ENCODE measurements around the gene MARS1.
"Not testable (repeated sequence)": the region's sequence is repeated elsewhere in the genome, so short reads cannot be mapped to it uniquely, and the experiment has no call there.

Gene MARS1

GRCh38 chr12:57495051-57495701 lies 7.3 kb downstream of the MARS1 start:
- not testable (repeated sequence) for H3K27me3 ChIP-seq (ENCODE audit: insufficient read depth, low read length); H3K9me3 ChIP-seq (ENCODE audit: low read length); H3K4me1 ChIP-seq (ENCODE audit: insufficient read depth, low read length); H3K4me3 ChIP-seq (ENCODE audit: low read length); H2AFZ ChIP-seq (ENCODE audit: low read depth, low read length)
- peaks cover 62% of the 10 kb centered on the region for H3K36me3 ChIP-seq (ENCODE audit: insufficient read depth, low read length)

DNA sequence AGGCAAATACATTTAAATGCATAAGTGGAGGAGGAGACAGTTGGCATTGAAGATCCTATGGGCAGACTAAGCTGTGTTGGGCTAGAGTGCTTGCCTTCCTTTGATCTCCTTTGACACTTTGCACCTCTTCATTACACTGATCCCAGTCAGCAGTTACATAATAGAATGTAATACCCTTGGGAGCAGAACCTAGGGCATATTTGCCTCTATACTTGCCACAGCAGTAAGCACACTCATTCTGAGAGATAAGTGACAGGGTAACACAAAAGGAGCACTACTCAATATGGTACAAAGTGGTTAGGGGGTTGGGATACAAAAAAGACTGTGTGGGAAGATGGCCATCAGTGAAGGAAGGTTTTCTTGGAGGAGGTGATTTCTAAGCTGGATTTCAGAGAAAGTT lies 9.0 kb downstream of the MARS1 start:
- peaks cover 60% of the 10 kb centered on the region for H3K36me3 ChIP-seq (ENCODE audit: insufficient read depth, low read length)
- no peaks in the 10 kb centered on the region for H3K27me3 ChIP-seq (ENCODE audit: insufficient read depth, low read length)
- no peaks in the 10 kb centered on the region for H3K4me1 ChIP-seq (ENCODE audit: insufficient read depth, low read length)
- H3K9me3 ChIP-seq (ENCODE audit: low read length): peaks cover 7% of the 10 kb centered on the region
- no peak overlapping the region for H2AFZ ChIP-seq (ENCODE audit: low read depth, low read length)
- no peak overlapping the region for H3K4me3 ChIP-seq (ENCODE audit: low read length)

DNA sequence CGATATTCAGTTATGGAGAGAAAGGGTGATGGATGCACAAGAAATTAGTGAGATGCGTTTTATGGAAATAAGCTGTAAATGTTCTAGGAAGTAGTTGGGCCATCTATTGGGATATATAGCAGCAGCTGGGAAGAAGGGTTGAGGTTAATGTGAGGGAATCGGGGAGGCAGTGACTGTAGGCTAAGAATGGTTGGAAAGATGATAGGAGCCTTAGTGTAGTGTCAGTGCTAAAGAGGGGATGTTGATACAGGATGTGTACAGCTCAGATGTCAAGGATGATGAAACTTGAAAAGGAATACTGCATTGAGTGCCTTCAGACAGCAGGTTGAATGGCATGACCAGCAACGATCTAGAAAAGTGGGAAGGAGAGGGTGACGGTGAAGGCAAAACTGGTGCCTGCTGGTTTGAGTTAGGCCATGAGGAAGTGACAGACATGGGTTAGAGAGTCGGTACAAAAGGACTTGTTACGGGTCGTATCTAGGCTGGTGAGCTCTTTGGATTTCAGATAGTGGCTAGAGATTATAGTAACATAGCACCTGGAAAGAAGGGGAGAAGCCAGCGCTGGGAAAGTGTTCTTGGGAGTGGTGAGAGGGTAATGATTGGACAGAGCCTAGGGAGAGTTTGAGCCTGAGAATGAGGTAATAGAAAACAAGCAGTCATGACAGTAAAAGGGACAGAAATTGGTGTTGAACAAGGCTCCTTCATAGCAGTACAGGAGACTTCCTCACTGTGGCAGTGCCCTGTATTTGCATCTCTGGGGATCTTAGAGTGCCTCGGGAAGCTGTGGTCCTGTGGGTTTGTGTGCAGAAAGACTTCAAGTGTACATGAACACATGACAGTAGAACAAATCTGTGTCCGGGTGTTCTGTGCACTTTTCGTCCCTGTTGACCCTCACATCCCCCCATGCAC lies 9.6 kb downstream of the MARS1 start:
- peaks cover 64% of the 10 kb centered on the region for H3K36me3 ChIP-seq (ENCODE audit: insufficient read depth, low read length)
- no peaks in the 10 kb centered on the region for H3K4me1 ChIP-seq (ENCODE audit: insufficient read depth, low read length)
- no peaks in the 10 kb centered on the region for H3K27me3 ChIP-seq (ENCODE audit: insufficient read depth, low read length)
- no peak overlapping the region for H3K4me3 ChIP-seq (ENCODE audit: low read length)
- H2AFZ ChIP-seq (ENCODE audit: low read depth, low read length): no peak overlapping the region
- H3K9me3 ChIP-seq (ENCODE audit: low read length): peaks cover 7% of the 10 kb centered on the region

- Histone ChIP-seq H3K4me1 (ENCODE audit: insufficient read depth, low read length) (no peaks in the 10 kb centered on the region), H3K36me3 (ENCODE audit: insufficient read depth, low read length) (peaks cover 62% of the 10 kb centered on the region), H2AFZ (ENCODE audit: low read depth, low read length) (no peak overlapping the region), H3K4me3 (ENCODE audit: low read length) (no peak overlapping the region), H3K9me3 (ENCODE audit: low read length) (peaks cover 3% of the 10 kb centered on the region), H3K27me3 (ENCODE audit: insufficient read depth, low read length) (no peaks in the 10 kb centered on the region)
These were observed 10.2 kb downstream of the MARS1 start for GRCh38 chr12:57498132-57498502.

- no peak overlapping the region for H2AFZ ChIP-seq (ENCODE audit: low read depth, low read length)
- H3K4me1 ChIP-seq (ENCODE audit: insufficient read depth, low read length): no peaks in the 10 kb centered on the region
- H3K4me3 ChIP-seq (ENCODE audit: low read length): no peak overlapping the region
- peaks cover 3% of the 10 kb centered on the region for H3K9me3 ChIP-seq (ENCODE audit: low read length)
- H3K36me3 ChIP-seq (ENCODE audit: insufficient read depth, low read length): peaks cover 66% of the 10 kb centered on the region
- H3K27me3 ChIP-seq (ENCODE audit: insufficient read depth, low read length): no peaks in the 10 kb centered on the region
These were observed 10.7 kb downstream of the MARS1 start for GRCh38 chr12:57498571-57498970.

DNA sequence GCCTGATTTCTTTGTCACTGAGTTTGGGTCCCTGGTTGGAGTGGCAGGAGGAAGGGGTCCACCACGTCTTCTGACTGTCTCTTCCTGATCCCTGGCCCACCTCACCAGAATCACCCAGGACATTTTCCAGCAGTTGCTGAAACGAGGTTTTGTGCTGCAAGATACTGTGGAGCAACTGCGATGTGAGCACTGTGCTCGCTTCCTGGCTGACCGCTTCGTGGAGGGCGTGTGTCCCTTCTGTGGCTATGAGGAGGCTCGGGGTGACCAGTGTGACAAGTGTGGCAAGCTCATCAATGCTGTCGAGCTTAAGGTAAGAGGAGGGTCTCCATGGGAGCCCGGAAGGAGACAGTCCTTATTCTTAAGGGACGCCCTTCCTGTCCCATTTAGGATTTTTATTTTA lies 12.3 kb downstream of the MARS1 start:
- Histone ChIP-seq H3K36me3 (ENCODE audit: insufficient read depth, low read length) (peaks cover 77% of the 10 kb centered on the region), H3K4me1 (ENCODE audit: insufficient read depth, low read length) (no peaks in the 10 kb centered on the region)

GRCh38 chr12:57502311-57502969 lies 14.6 kb downstream of the MARS1 start:
- not testable (repeated sequence) for H3K27me3 ChIP-seq (ENCODE audit: insufficient read depth, low read length); H3K4me1 ChIP-seq (ENCODE audit: insufficient read depth, low read length); H2AFZ ChIP-seq (ENCODE audit: low read depth, low read length); H3K4me3 ChIP-seq (ENCODE audit: low read length)
- peaks cover 74% of the 10 kb centered on the region for H3K36me3 ChIP-seq (ENCODE audit: insufficient read depth, low read length)
- peaks cover 10% of the 10 kb centered on the region for H3K9me3 ChIP-seq (ENCODE audit: low read length)

More for the DNA sequence above, 12.3 kb downstream of the MARS1 start:
- H3K27me3 ChIP-seq (ENCODE audit: insufficient read depth, low read length): no peaks in the 10 kb centered on the region
- no peak overlapping the region for H2AFZ ChIP-seq (ENCODE audit: low read depth, low read length)
- H3K4me3 ChIP-seq (ENCODE audit: low read length): no peak overlapping the region
- peaks cover 3% of the 10 kb centered on the region for H3K9me3 ChIP-seq (ENCODE audit: low read length)

DNA sequence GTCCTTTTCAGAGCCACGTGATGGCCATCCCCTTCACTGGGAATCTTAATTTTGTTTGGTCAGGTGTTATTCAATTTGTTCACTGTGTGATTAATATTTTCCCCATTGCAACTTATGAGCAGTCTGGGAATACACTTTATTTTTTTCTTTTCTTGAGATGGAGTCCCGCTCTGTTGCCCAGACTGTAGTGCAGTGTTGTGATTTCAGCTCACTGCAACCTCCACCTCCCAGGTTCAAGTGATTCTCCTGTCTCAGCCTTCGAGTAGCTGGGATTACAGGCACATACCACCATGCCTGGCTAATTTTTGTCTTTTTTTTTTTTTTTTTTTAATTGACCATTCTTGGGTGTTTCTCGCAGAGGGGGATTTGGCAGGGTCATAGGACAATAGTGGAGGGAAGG lies 18.7 kb downstream of the MARS1 start:
- H3K27me3 ChIP-seq (ENCODE audit: insufficient read depth, low read length); H3K4me3 ChIP-seq (ENCODE audit: low read length); H3K4me1 ChIP-seq (ENCODE audit: insufficient read depth, low read length); H2AFZ ChIP-seq (ENCODE audit: low read depth, low read length); H3K9me3 ChIP-seq (ENCODE audit: low read length): not testable (repeated sequence)
- H3K36me3 ChIP-seq (ENCODE audit: insufficient read depth, low read length): peaks cover 72% of the 10 kb centered on the region

GRCh38 chr12:57507796-57508195 lies 19.9 kb downstream of the MARS1 start:
- not testable (repeated sequence) for H2AFZ ChIP-seq (ENCODE audit: low read depth, low read length); H3K27me3 ChIP-seq (ENCODE audit: insufficient read depth, low read length); H3K4me3 ChIP-seq (ENCODE audit: low read length); H3K4me1 ChIP-seq (ENCODE audit: insufficient read depth, low read length); H3K9me3 ChIP-seq (ENCODE audit: low read length)
- peaks cover 74% of the 10 kb centered on the region for H3K36me3 ChIP-seq (ENCODE audit: insufficient read depth, low read length)

- H3K9me3 ChIP-seq (ENCODE audit: low read length): peaks cover 3% of the 10 kb centered on the region
- H3K4me3 ChIP-seq (ENCODE audit: low read length): no peak overlapping the region
- no peak overlapping the region for H2AFZ ChIP-seq (ENCODE audit: low read depth, low read length)
- H3K27me3 ChIP-seq (ENCODE audit: insufficient read depth, low read length): no peaks in the 10 kb centered on the region
- no peaks in the 10 kb centered on the region for H3K4me1 ChIP-seq (ENCODE audit: insufficient read depth, low read length)
- peaks cover 73% of the 10 kb centered on the region for H3K36me3 ChIP-seq (ENCODE audit: insufficient read depth, low read length)
These were observed 23.3 kb downstream of the MARS1 start for GRCh38 chr12:57511161-57511560.

DNA sequence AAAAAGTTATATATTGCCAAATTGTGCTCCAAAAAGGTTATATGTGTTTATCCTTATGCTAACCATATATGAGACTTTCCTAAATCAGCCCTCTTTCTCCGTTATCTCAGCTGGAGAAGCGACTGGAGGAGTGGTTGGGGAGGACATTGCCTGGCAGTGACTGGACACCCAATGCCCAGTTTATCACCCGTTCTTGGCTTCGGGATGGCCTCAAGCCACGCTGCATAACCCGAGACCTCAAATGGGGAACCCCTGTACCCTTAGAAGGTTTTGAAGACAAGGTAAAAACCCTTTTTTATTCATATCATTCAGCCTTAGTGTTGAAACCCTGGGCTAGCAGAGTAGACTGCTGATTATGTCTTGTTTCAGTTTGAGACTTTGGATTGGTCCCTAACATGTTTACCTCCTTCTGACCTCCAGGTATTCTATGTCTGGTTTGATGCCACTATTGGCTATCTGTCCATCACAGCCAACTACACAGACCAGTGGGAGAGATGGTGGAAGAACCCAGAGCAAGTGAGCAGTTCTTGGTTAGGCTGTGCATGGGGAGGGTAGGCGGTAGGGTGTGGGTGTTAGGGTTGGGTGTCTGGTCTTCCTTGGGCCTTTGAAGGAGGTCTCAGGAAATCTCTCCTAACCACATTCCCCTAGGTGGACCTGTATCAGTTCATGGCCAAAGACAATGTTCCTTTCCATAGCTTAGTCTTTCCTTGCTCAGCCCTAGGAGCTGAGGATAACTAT lies 23.9 kb downstream of the MARS1 start:
- no peak overlapping the region for H3K4me3 ChIP-seq (ENCODE audit: low read length)
- H3K4me1 ChIP-seq (ENCODE audit: insufficient read depth, low read length): no peaks in the 10 kb centered on the region
- no peaks in the 10 kb centered on the region for H3K9me3 ChIP-seq (ENCODE audit: low read length)
- H3K27me3 ChIP-seq (ENCODE audit: insufficient read depth, low read length): no peaks in the 10 kb centered on the region
- H3K36me3 ChIP-seq (ENCODE audit: insufficient read depth, low read length): peaks cover 74% of the 10 kb centered on the region
- no peak overlapping the region for H2AFZ ChIP-seq (ENCODE audit: low read depth, low read length)

DNA sequence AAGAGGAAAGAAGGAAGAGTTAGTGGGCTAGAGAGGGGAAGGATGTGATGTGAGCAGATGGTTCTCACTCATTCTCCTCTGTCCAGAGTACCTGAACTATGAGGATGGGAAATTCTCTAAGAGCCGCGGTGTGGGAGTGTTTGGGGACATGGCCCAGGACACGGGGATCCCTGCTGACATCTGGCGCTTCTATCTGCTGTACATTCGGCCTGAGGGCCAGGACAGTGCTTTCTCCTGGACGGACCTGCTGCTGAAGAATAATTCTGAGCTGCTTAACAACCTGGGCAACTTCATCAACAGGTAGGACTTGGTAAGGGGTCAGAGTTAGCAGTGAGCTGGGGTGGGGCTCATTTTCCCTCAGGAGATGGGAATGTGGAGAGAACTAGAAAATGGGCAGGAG lies 24.8 kb downstream of the MARS1 start:
- Histone ChIP-seq H3K27me3 (ENCODE audit: insufficient read depth, low read length) (no peaks in the 10 kb centered on the region), H3K4me3 (ENCODE audit: low read length) (no peak overlapping the region), H3K4me1 (ENCODE audit: insufficient read depth, low read length) (no peaks in the 10 kb centered on the region), H3K36me3 (ENCODE audit: insufficient read depth, low read length) (peaks cover 83% of the 10 kb centered on the region), H3K9me3 (ENCODE audit: low read length) (no peaks in the 10 kb centered on the region), H2AFZ (ENCODE audit: low read depth, low read length) (no peak overlapping the region)

DNA sequence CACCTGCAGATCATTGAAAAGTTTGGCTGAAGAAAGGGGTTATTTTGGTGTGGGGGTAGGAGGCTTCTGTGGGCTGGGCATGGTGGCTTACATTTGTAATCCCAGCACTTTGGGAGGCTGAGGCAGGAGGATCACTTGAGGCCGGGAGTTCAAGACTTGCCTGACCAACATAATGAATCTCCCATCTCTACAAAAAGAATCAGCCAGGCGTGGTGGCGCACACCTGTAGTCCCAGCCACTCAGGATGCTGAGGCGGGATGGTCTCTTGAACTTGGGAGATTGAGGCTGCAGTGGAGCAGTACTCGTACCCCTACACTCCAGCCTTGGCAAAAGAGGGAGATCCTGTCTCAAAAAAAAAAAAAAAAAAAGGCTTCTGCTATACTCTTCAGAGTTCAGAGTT lies 25.4 kb downstream of the MARS1 start:
- Histone ChIP-seq H3K9me3 (ENCODE audit: low read length) (no peaks in the 10 kb centered on the region), H3K27me3 (ENCODE audit: insufficient read depth, low read length) (no peaks in the 10 kb centered on the region), H2AFZ (ENCODE audit: low read depth, low read length) (no peak overlapping the region), H3K4me1 (ENCODE audit: insufficient read depth, low read length) (peaks cover 5% of the 10 kb centered on the region), H3K4me3 (ENCODE audit: low read length) (no peak overlapping the region), H3K36me3 (ENCODE audit: insufficient read depth, low read length) (peaks cover 88% of the 10 kb centered on the region)

All from neuron (in vitro differentiated cells).